A172 (cell line): ENCODE data around the gene PIK3R5. TPM values are rescaled to one million over a fixed set of nuclear protein-coding genes. Genes with fewer than 3 reads are reported as not detected.
"Not testable (repeated sequence)": the region's sequence is repeated elsewhere in the genome, so short reads cannot be mapped to it uniquely, and the experiment has no call there.

Source experiments
- DNase-seq: peaks from one replicate; pipeline ENCODE4 v3.0.0-alpha.2; 2015; ENCODE audit warnings: low spot score
- total RNA-seq: library from RNA; depleted of rRNA; stranded (reverse); fragments of >200 nt; shearing (Covaris generic); gene quantifications from 2 replicates; pipeline ENCODE4 v1.2.3, GENCODE V29; 2014

The PIK3R5 gene
- total RNA-seq, 1 experiment from 2014 or later: not detected

DNA sequence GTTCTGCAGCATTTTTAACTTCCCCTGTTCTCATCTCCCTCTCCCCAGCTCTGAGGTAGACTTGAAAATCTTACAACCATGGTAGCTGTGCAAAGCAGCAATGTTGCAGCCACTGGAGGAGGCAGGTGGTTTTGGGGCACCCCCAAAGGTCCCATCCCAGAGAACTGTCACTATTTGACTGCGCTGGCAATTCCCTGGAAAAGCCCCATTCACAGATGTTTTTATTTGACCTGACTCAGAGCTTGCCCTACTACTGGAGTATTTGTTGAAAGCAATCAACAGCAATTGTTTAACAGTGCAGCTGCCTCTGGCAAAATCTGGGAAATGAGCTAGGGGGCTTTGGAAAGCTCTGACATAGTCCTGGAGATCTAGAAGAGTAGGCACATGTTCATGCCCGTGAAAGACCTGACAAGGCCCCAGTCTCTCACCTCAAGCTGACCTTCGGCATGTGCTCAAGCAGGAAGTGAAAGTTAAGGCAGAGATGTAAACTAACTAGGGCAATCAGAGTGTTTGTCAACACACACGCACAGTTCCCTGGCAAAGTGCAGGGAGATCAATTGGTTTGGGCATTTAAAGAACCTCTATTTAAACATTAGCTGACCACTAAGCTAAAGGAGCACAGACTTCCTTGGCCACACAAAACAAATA, 19.7 kb upstream of the PIK3R5 start:
- no peak for DNase-seq

DNA sequence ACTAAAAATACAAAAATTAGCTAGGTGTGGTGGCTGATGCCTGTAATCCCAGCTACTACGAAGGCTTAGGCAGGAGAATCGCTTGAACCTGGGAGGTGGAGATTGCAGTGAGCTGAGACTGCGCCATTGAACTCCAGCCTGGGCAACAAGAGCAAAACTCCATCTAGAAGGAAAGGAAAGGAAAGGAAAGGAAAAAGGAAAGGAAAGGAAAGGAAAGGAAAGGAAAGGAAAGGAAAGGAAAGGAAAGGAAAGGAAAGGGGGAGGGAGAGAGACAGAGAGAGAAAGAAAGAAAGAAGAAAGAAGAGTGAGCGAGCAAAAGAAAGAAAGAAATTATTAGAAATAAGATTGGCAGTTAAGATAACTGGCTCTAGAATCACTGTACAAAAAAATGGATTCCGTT, 18.7 kb upstream of the PIK3R5 start:
- DNase-seq: not testable (repeated sequence)

- no peak for DNase-seq
These were observed 15.9 kb upstream of the PIK3R5 start for GRCh38 chr17:8981443-8981842.

GRCh38 chr17:8979715-8980114, 14.2 kb upstream of the PIK3R5 start:
- DNase-seq: no peak

GRCh38 chr17:8976638-8977037, 11.1 kb upstream of the PIK3R5 start:
- no peak for DNase-seq

DNA sequence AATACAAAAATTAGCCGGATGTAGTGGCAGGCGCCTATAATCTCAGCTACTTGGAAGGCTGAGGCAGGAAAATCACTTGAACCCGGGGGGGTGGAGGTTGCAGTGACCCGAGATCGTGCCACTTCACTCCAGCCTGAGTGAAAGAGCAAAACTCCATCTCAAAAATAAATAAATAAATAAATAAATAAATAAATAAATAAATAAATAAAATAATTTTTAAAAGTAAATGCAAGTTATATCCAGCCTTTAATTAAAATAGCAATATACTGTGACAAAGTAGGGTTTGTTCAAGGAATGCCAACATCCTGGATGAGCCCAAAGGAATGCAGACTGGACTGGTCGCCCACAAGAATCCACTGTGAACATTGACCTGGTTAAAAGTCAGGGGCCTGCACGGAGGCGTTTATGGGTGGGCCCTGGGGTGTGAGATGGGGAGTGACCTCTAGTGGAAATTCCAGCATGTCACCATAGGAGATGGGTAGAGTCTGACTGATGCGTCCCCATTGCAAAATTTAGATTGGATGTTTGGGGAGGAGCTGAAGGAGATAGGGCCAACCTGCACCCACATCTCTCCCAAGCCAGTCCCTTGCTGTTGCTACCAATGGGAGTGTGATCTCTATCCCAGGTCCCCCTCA, 9.7 kb upstream of the PIK3R5 start:
- no peak for DNase-seq

DNA sequence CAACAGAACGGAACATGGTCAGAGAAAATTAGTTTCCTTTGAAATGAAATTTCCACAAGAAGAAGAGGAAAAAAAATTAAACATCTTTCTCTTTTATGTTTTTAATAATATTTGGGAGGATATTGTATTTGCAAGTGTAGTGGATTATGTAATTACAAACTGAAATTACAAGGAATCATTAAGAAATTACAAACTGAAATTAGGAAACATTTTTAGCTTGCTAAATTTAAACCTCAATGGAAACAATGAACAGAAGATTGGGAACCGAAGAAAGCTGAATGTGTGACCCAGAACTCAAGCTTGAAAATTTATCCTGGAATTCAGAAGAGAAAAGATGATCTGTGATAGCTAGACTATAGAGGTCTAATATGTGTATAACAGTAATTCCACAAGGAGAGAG, 4.4 kb upstream of the PIK3R5 start:
- DNase-seq: no peak

- no peak for DNase-seq
These were observed 3.0 kb upstream of the PIK3R5 start for GRCh38 chr17:8968503-8968902.

- no peak for DNase-seq
These were observed 2.4 kb upstream of the PIK3R5 start for GRCh38 chr17:8967861-8968260.

DNA sequence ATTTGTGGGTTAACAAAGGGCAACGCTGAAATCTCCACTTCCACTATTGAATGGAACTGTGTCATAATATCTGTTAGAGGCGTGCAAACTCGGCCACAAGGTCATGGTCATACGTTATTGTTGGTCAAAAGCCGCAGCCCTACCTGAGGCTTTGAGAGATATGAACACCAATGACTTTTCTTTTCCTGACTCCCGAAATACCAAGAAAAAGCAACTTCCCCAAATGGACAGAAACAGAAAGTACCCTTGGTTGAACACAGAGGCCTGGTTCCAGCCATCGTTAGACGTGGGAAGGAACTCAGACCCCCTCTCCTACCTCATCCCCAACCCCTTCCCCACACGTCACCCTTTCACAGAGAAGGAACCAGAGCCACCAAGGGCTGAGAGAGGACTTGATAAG, 1.4 kb upstream of the PIK3R5 start:
- no peak for DNase-seq

- no peak for DNase-seq
These were observed 610 bp downstream of the PIK3R5 start for GRCh38 chr17:8964801-8965393.

DNA sequence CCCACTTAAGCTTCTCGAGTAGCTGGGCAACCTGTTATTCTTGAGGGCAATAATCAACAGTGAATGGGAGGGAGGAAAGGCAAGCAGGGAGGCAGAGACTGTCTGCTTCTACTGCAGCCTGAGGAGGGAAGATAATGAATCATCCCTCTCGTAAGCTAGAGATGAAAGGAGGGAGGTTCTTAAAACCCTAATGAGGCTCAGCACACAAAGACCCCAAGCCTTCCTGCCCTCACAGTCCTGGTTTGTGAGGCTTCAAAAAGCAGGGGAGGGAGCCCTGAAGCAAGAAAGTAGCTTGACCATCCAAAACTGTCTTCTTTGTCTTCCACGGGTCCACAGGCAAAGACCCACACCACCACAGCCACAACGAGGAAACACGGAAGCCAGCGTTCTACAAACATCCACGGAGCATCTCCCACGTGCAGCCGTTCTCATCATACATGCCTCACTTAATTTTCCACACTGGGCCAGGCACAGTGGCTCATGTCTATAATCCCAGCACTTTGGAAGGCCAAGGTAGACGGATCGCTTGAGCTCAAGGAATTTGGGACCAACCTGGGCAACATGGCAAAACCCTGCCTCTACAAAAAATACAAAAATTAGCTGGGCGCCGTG, 1.8 kb downstream of the PIK3R5 start:
- DNase-seq: no peak

DNA sequence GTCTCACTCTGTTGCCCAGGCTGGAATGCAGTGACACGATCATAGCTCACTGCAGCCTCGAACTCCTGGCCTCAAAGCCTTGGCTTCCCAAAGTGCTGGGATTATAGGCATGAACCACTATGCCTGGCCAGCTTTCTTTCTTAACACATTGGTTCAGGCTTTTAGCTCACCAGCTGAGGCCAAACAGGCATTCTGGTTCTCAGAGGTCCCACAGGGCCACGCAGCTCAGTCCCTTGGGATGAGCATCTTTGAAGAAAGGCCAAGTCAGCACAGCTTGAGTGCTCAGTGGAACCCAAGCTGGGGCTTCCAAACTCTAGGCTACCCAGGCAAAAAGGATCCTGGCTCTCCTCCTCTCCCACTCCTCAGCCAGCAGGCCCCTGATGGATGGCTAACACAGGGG, 2.5 kb downstream of the PIK3R5 start:
- DNase-seq: no peak

DNA sequence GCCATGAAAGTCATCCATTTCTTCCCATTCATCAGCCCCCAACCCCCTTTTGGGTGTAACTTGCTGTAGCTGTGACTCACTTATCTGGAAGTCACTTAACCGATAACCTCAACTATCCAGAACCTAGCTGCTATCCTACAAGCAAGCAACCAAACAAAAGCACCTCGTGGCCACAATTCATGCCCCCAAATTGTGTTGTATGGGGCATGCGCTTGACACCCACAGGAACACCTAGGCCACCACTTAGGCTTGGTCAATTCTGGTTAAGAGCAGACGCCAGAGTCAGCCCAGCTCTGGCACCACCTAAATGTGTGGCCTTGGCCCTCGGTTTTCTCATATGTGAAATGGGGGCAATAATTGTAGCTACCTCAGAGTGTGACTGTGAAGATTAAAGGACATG, 3.7 kb downstream of the PIK3R5 start:
- no peak for DNase-seq

DNA sequence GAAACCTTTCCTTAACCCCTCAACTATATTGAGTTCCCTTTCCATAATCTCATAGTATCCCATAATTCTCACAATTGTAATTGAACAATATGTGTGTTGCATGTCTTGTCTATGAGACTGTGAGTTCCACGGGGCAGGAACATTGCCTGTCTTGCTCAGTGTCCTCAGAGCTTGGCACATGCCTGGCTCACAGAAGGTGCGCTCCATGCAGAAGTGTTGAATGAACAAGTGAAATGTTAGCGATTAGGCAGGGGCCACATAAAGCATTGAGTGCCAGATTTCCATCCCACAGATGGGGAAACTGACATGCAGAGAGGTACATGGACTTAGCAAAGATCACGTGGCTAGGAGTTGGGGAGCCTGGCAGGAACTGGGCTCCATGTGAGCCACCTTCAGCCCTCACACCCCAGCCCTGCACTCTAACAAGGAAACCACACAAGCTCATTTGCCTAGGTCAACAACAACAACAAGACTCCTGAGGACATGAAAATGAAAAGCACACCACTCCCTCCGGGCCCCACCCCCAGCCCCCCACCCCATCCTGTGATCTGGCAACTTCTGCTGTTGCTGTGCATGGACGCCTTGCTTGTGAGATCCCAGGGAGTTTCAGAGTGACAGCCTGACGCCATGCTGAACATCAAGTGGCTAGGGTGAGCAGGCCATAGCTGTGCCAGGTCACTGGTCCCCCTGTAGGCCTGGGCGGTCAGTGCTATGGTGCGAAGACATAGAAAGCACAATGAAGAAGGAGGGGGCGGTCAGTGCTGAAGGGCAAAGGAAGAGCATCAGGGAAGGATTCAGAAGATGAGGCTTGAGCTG, 5.0 kb downstream of the PIK3R5 start:
- DNase-seq: no peak

- DNase-seq: no peak
These were observed 6.1 kb downstream of the PIK3R5 start for GRCh38 chr17:8959312-8959918.

- no peak for DNase-seq
These were observed 7.8 kb downstream of the PIK3R5 start for GRCh38 chr17:8957721-8958120.

GRCh38 chr17:8956465-8956902, 9.0 kb downstream of the PIK3R5 start:
- DNase-seq: no peak

- no peak for DNase-seq
These were observed 10.2 kb downstream of the PIK3R5 start for GRCh38 chr17:8955021-8955959.

GRCh38 chr17:8954339-8954738, 11.2 kb downstream of the PIK3R5 start:
- no peak for DNase-seq
